ENCODE measurements around the gene SCGB1C2.

The SCGB1C2 gene

GRCh38 chr17:144936-145670 is 7.7 kb downstream of the SCGB1C2 start:
- Histone ChIP-seq H3K4me1 (ENCODE audit: control insufficient read depth in 1 of 2, insufficient read depth in 2 of 2, low read length in 2 of 2) (no peaks in the 10 kb centered on the region), H2AFZ (ENCODE audit: insufficient read depth, low read length, poor library complexity) (no peak overlapping the region), H3K9ac (ENCODE audit: low read length) (no peak overlapping the region), H3K9me3 (ENCODE audit: insufficient read depth, low read depth, low read length) (peaks cover 1% of the 10 kb centered on the region), H3K79me2 (ENCODE audit: control insufficient read depth, insufficient read depth, low read length, poor library complexity) (no peaks in the 10 kb centered on the region), H3K23ac (ENCODE audit: low read length) (no peak overlapping the region), H3K4ac (ENCODE audit: low read depth, low read length) (no peak overlapping the region), H3K27me3 (ENCODE audit: insufficient read depth, low read length) (no peaks in the 10 kb centered on the region), H4K91ac (ENCODE audit: low read depth, low read length) (no peak overlapping the region), H3K14ac (ENCODE audit: low read length) (no peak overlapping the region), H3K79me1 (ENCODE audit: low read length) (no peaks in the 10 kb centered on the region), H3K27ac (ENCODE audit: low read depth, low read length) (no peak overlapping the region), H3K4me2 (ENCODE audit: low read length) (no peak overlapping the region), H3K36me3 (ENCODE audit: control insufficient read depth in 1 of 2, insufficient read depth in 2 of 2, low read length in 2 of 2) (no peaks in the 10 kb centered on the region), H3K4me3 (ENCODE audit: low read depth, low read length) (no peak overlapping the region), H4K12ac (ENCODE audit: low read depth, low read length) (no peak overlapping the region), H3K18ac (ENCODE audit: low read length) (no peak overlapping the region), H2BK120ac (ENCODE audit: insufficient read depth, low read length, poor library complexity) (no peak overlapping the region), H2AK5ac (ENCODE audit: low read length) (no peak overlapping the region), H2BK5ac (ENCODE audit: low read depth, low read length, poor library complexity) (no peak overlapping the region), H2BK12ac (ENCODE audit: low read length) (no peak overlapping the region), H4K8ac (ENCODE audit: low read depth, low read length) (no peak overlapping the region)
- WGBS (ENCODE audit: extremely low coverage, insufficient coverage, insufficient read length) = no CpG with 5 or more reads among the region's 7 CpGs
- DNase-seq = no peak

DNA sequence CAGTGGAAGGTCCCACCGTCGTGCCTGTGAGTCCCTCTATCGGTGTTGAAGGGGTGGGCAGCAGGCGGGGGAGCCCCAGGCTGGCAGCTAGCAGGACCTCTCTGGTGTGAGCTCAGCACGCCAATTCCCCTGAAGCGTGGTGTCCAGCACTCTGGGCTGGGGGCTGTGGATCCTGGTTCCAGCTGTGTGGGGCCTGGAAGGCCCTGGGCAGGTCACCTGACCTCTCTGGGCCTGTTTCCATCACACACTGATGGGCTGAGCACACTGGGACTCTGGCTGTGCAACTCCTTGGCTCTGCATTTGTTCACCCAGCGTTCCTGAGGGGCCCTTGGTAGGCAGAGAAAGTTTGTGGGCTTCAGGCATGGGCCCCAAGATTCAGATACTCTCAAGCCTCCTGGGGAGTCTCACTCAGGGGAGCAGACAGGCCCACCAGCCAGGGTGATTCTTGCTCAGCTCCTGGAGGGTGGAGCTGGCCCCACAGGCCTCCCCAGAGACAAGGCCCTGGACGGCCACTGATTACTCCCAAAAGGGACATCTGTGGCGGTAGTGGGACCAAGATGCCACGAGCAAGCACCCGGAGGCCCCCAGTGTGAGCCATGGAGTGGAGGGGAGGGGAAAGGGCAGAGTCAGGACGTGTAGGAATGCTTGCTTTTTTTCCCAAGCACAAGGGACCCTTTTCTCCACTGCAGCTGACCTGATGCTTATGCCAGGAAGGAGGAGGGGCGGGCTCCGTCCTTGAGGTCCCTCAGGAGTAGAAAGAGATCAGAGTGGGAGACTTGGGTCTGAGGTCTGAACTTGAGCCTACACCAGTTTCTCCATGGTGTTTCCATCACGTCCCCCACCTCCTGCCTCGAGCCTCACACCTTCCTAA is 8.5 kb downstream of the SCGB1C2 start:
- Histone ChIP-seq H3K36me3 (ENCODE audit: control insufficient read depth in 1 of 2, insufficient read depth in 2 of 2, low read length in 2 of 2) (no peaks in the 10 kb centered on the region), H3K23ac (ENCODE audit: low read length) (no peak overlapping the region), H3K4me3 (ENCODE audit: low read depth, low read length) (no peak overlapping the region), H2AK5ac (ENCODE audit: low read length) (no peak overlapping the region), H3K14ac (ENCODE audit: low read length) (no peak overlapping the region), H3K4me2 (ENCODE audit: low read length) (no peak overlapping the region), H2AFZ (ENCODE audit: insufficient read depth, low read length, poor library complexity) (no peak overlapping the region), H2BK12ac (ENCODE audit: low read length) (no peak overlapping the region), H4K8ac (ENCODE audit: low read depth, low read length) (no peak overlapping the region), H4K12ac (ENCODE audit: low read depth, low read length) (no peak overlapping the region), H3K27me3 (ENCODE audit: insufficient read depth, low read length) (no peaks in the 10 kb centered on the region), H3K9ac (ENCODE audit: low read length) (no peak overlapping the region), H3K9me3 (ENCODE audit: insufficient read depth, low read depth, low read length) (peaks cover 1% of the 10 kb centered on the region), H3K4me1 (ENCODE audit: control insufficient read depth in 1 of 2, insufficient read depth in 2 of 2, low read length in 2 of 2) (no peaks in the 10 kb centered on the region), H2BK120ac (ENCODE audit: insufficient read depth, low read length, poor library complexity) (no peak overlapping the region), H3K79me1 (ENCODE audit: low read length) (no peaks in the 10 kb centered on the region), H3K79me2 (ENCODE audit: control insufficient read depth, insufficient read depth, low read length, poor library complexity) (no peaks in the 10 kb centered on the region), H3K4ac (ENCODE audit: low read depth, low read length) (no peak overlapping the region), H3K18ac (ENCODE audit: low read length) (no peak overlapping the region), H3K27ac (ENCODE audit: low read depth, low read length) (no peak overlapping the region), H4K91ac (ENCODE audit: low read depth, low read length) (no peak overlapping the region), H2BK5ac (ENCODE audit: low read depth, low read length, poor library complexity) (no peak overlapping the region)
- no CpG with 5 or more reads among the region's 16 CpGs for WGBS (ENCODE audit: extremely low coverage, insufficient coverage, insufficient read length)
- DNase-seq = no peak

DNA sequence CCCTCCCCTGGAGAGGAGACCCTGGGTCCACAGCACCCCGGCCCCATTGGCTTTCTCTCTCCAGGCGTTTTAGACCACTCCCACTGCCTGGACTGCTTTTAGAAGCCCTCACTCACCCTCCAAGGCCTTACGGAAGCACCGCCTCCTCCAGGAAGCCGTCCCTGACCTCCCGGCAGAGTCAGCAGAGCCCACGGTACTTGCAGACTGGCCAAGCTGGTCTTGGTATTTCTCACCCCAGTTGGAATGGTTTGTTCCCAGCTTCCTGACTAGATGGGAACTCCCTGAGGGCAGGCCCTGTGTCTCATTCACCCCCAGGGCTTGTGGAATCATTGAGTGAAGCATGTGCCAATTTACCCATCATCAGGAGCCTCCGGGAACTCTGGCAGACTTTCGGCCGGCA is 9.2 kb downstream of the SCGB1C2 start:
- no peak overlapping the region for H3K18ac ChIP-seq (ENCODE audit: low read length)
- H2BK12ac ChIP-seq (ENCODE audit: low read length) = no peak overlapping the region
- DNase-seq = no peak
- no peak overlapping the region for H3K4me2 ChIP-seq (ENCODE audit: low read length)
- no peak overlapping the region for H3K4me3 ChIP-seq (ENCODE audit: low read depth, low read length)
- WGBS (ENCODE audit: extremely low coverage, insufficient coverage, insufficient read length) = no CpG with 5 or more reads among the region's 10 CpGs
- no peak overlapping the region for H4K12ac ChIP-seq (ENCODE audit: low read depth, low read length)
- no peaks in the 10 kb centered on the region for H3K27me3 ChIP-seq (ENCODE audit: insufficient read depth, low read length)
- H3K36me3 ChIP-seq (ENCODE audit: control insufficient read depth in 1 of 2, insufficient read depth in 2 of 2, low read length in 2 of 2) = no peaks in the 10 kb centered on the region
- H3K4me1 ChIP-seq (ENCODE audit: control insufficient read depth in 1 of 2, insufficient read depth in 2 of 2, low read length in 2 of 2) = no peaks in the 10 kb centered on the region
- H3K23ac ChIP-seq (ENCODE audit: low read length) = no peak overlapping the region
- no peak overlapping the region for H3K14ac ChIP-seq (ENCODE audit: low read length)
- H3K79me1 ChIP-seq (ENCODE audit: low read length) = no peaks in the 10 kb centered on the region
- no peak overlapping the region for H4K8ac ChIP-seq (ENCODE audit: low read depth, low read length)
- peaks cover 1% of the 10 kb centered on the region for H3K9me3 ChIP-seq (ENCODE audit: insufficient read depth, low read depth, low read length)
- no peak overlapping the region for H2AFZ ChIP-seq (ENCODE audit: insufficient read depth, low read length, poor library complexity)
- H3K9ac ChIP-seq (ENCODE audit: low read length) = no peak overlapping the region
- H2AK5ac ChIP-seq (ENCODE audit: low read length) = no peak overlapping the region
- H2BK120ac ChIP-seq (ENCODE audit: insufficient read depth, low read length, poor library complexity) = no peak overlapping the region
- no peak overlapping the region for H2BK5ac ChIP-seq (ENCODE audit: low read depth, low read length, poor library complexity)
- H3K27ac ChIP-seq (ENCODE audit: low read depth, low read length) = no peak overlapping the region
- no peak overlapping the region for H3K4ac ChIP-seq (ENCODE audit: low read depth, low read length)
- H4K91ac ChIP-seq (ENCODE audit: low read depth, low read length) = no peak overlapping the region
- no peaks in the 10 kb centered on the region for H3K79me2 ChIP-seq (ENCODE audit: control insufficient read depth, insufficient read depth, low read length, poor library complexity)

GRCh38 chr17:146983-147761 is 9.8 kb downstream of the SCGB1C2 start:
- Histone ChIP-seq H4K12ac (ENCODE audit: low read depth, low read length) (no peak overlapping the region), H2AK5ac (ENCODE audit: low read length) (no peak overlapping the region), H2BK5ac (ENCODE audit: low read depth, low read length, poor library complexity) (no peak overlapping the region), H3K18ac (ENCODE audit: low read length) (no peak overlapping the region), H4K8ac (ENCODE audit: low read depth, low read length) (no peak overlapping the region), H3K36me3 (ENCODE audit: control insufficient read depth in 1 of 2, insufficient read depth in 2 of 2, low read length in 2 of 2) (no peaks in the 10 kb centered on the region), H3K27ac (ENCODE audit: low read depth, low read length) (no peak overlapping the region), H3K9ac (ENCODE audit: low read length) (no peak overlapping the region), H4K91ac (ENCODE audit: low read depth, low read length) (no peak overlapping the region), H3K79me2 (ENCODE audit: control insufficient read depth, insufficient read depth, low read length, poor library complexity) (no peaks in the 10 kb centered on the region), H3K14ac (ENCODE audit: low read length) (no peak overlapping the region), H2AFZ (ENCODE audit: insufficient read depth, low read length, poor library complexity) (no peak overlapping the region), H3K4ac (ENCODE audit: low read depth, low read length) (no peak overlapping the region), H3K9me3 (ENCODE audit: insufficient read depth, low read depth, low read length) (peaks cover 1% of the 10 kb centered on the region), H2BK12ac (ENCODE audit: low read length) (no peak overlapping the region), H3K27me3 (ENCODE audit: insufficient read depth, low read length) (no peaks in the 10 kb centered on the region), H2BK120ac (ENCODE audit: insufficient read depth, low read length, poor library complexity) (no peak overlapping the region), H3K79me1 (ENCODE audit: low read length) (no peaks in the 10 kb centered on the region), H3K23ac (ENCODE audit: low read length) (no peak overlapping the region), H3K4me1 (ENCODE audit: control insufficient read depth in 1 of 2, insufficient read depth in 2 of 2, low read length in 2 of 2) (no peaks in the 10 kb centered on the region), H3K4me2 (ENCODE audit: low read length) (no peak overlapping the region), H3K4me3 (ENCODE audit: low read depth, low read length) (no peak overlapping the region)
- DNase-seq = no peak
- no CpG with 5 or more reads among the region's 27 CpGs for WGBS (ENCODE audit: extremely low coverage, insufficient coverage, insufficient read length)

All from trophoblast cell (in vitro differentiated cells and primary cell).